HCT116 (cell line): Measurements from ENCODE around the gene ATP1A1. TPM values are rescaled to one million over a fixed set of nuclear protein-coding genes. Genes with fewer than 3 reads are reported as not detected.

Experiments used
- ATAC-seq: fragments of 200-7000 bp; cut with Tn5 transposase; 2 replicates; pipeline ENCODE4 v1.9.1; 2020; ENCODE audit warnings: mild to moderate bottlenecking, moderate library complexity
- BruUV-seq: library from RNA; stranded (reverse); fragments of 400-500 nt; replicated peaks from 2 replicates; lab custom pipeline; 2021; lab: Mats Ljungman, UMichigan
- CTCF ChIA-PET: fragments of 300-600 bp; sonication (Branson Sonifier 250); formaldehyde crosslinking; loops from one replicate; lab custom pipeline; 2021; ENCODE audit warnings: antibody characterized with exemption; lab: Charles Lee
- POLR2A ChIA-PET: fragments of 300-600, 350-600 bp; sonication (Branson Sonifier 250); formaldehyde crosslinking; loops from one replicate; lab custom pipeline; 2021; ENCODE audit warnings: antibody characterized with exemption; lab: Charles Lee
- RAD21 ChIA-PET, 2 experiments: fragments of 300-600 bp; sonication (Branson Sonifier 250); formaldehyde crosslinking; loops; one replicate each; lab custom pipeline; 2023; ENCODE audit warnings: low total read pairs in 2 of 2; ENCODE audit not compliant: uncharacterized antibody in 2 of 2, unreplicated experiment in 2 of 2, low non-redundant PET in 1 of 2; lab: Charles Lee
- DNase-seq: peaks from one replicate; pipeline ENCODE4 v3.0.0-alpha.2; 2010; ENCODE audit warnings: low read depth, low spot score
- H2AFZ ChIP-seq: fragments of 200-600 bp; shearing (Covaris generic), sonication (generic); 2 replicates; pipeline ENCODE4 v1.6.1; 2017; ENCODE audit warnings: low read depth, mixed run types, mixed read lengths, antibody characterized with exemption, low read length; ENCODE audit not compliant: poor library complexity, severe bottlenecking
- H3K27ac ChIP-seq: 2 replicates; pipeline ENCODE4 v1.5.1; 2012; ENCODE audit warnings: low read depth, low read length
- H3K27me3 ChIP-seq: fragments of 200-600 bp; sonication (generic); 2 replicates; pipeline ENCODE4 v1.6.1; 2016; ENCODE audit warnings: mixed run types, low read length, mixed read lengths; ENCODE audit not compliant: insufficient read depth
- H3K36me3 ChIP-seq, 2 experiments: fragments of 200-500 bp in 1 of 2; fragments of 200-600 bp in 1 of 2; sonication (Bioruptor generic) in 1 of 2; sonication (generic) in 1 of 2; 2 replicates each; pipeline versions ENCODE4 v1.5.1 to v1.6.1; 2014 to 2016; ENCODE audit warnings: low read length in 2 of 2, inconsistent platforms in 1 of 2, mixed read lengths in 1 of 2, mixed run types in 1 of 2; ENCODE audit not compliant: insufficient read depth in 2 of 2, control insufficient read depth in 1 of 2
- H3K4me1 ChIP-seq, 2 experiments: fragments of 200-600 bp in 1 of 2; sonication (generic) in 1 of 2; 2 replicates each; pipeline versions ENCODE4 v1.5.1 to v1.6.1; 2012 to 2017; ENCODE audit warnings: low read length in 2 of 2, inconsistent platforms in 1 of 2, mild to moderate bottlenecking in 1 of 2, mixed read lengths in 1 of 2, mixed run types in 1 of 2, moderate library complexity in 1 of 2; ENCODE audit not compliant: insufficient read depth in 2 of 2, control insufficient read depth in 1 of 2
- H3K4me2 ChIP-seq: fragments of 200-600 bp; sonication (generic); 2 replicates; pipeline ENCODE4 v1.6.1; 2017; ENCODE audit warnings: mixed run types, low read length, mixed read lengths
- H3K4me3 ChIP-seq, 2 experiments: fragments of 200-600 bp in 1 of 2; sonication (generic) in 1 of 2; replicated peaks in 1 of 2; 2 replicates each; pipeline ENCODE4 v1.5.1; 2011 to 2016; ENCODE audit warnings: low read length in 2 of 2, control low read depth in 1 of 2, low read depth in 1 of 2, mild to moderate bottlenecking in 1 of 2, mixed read lengths in 1 of 2, mixed run types in 1 of 2
- H3K79me2 ChIP-seq: fragments of 200-600 bp; sonication (generic); 2 replicates; pipeline ENCODE4 v1.6.1; 2017; ENCODE audit warnings: mild to moderate bottlenecking, mixed run types, low read length, moderate library complexity, mixed read lengths; ENCODE audit not compliant: insufficient read depth
- H3K9ac ChIP-seq: fragments of 200-600 bp; sonication (generic); 2 replicates; pipeline ENCODE4 v1.6.1; 2016; ENCODE audit warnings: low read length, mixed read lengths
- H3K9me2 ChIP-seq: fragments of 200-600 bp; sonication (generic), shearing (Covaris generic); 2 replicates; pipeline ENCODE4 v1.6.1; 2017; ENCODE audit warnings: mixed run types, mild to moderate bottlenecking, moderate library complexity; ENCODE audit not compliant: insufficient read depth
- H3K9me3 ChIP-seq, 2 experiments: fragments of 200-500 bp in 1 of 2; fragments of 200-600 bp in 1 of 2; sonication (Bioruptor generic) in 1 of 2; sonication (generic) in 1 of 2; 2 replicates each; pipeline ENCODE4 v1.6.1; 2014 to 2017; ENCODE audit warnings: low read length in 2 of 2, mixed read lengths in 2 of 2, inconsistent platforms in 1 of 2, low read depth in 1 of 2, mild to moderate bottlenecking in 1 of 2, mixed run types in 1 of 2, moderate library complexity in 1 of 2; ENCODE audit not compliant: control insufficient read depth in 1 of 2, insufficient read depth in 1 of 2
- H4K20me1 ChIP-seq: fragments of 200-600 bp; sonication (generic), shearing (Covaris generic); 2 replicates; pipeline ENCODE4 v1.6.1; 2017; ENCODE audit warnings: mixed run types, mild to moderate bottlenecking, moderate library complexity; ENCODE audit not compliant: insufficient read depth
- CEBPB ChIP-seq: IDR thresholded peaks from 2 replicates; pipeline ENCODE4 v1.6.1; 2012; ENCODE audit warnings: low read depth
- ELF1 ChIP-seq: IDR thresholded peaks from 2 replicates; pipeline ENCODE4 v1.6.1; 2012; ENCODE audit warnings: low read depth, borderline replicate concordance
- JUND ChIP-seq: IDR thresholded peaks from 2 replicates; pipeline ENCODE4 v1.6.1; 2012
- POLR2AphosphoS5 ChIP-seq: IDR thresholded peaks from 2 replicates; pipeline ENCODE4 v1.6.1; 2011; ENCODE audit warnings: mild to moderate bottlenecking, low read depth, low read length, moderate library complexity
- intact Hi-C: fragments of 100-400 bp; cut with micrococcal nuclease; formaldehyde crosslinking; loops from 2 replicates; pipeline ENCODE4 v1.10.0; 2022
- total RNA-seq: library from RNA; stranded (reverse); gene quantifications from one replicate; pipeline ENCODE4 v1.2.1, GENCODE V29; 2021; ENCODE audit not compliant: unreplicated experiment

ATP1A1 gene
- total RNA-seq, 1 experiment from 2014 or later, result 290 TPM

- TF ChIP-seq ELF1 (no peak), JUND (no peak), POLR2AphosphoS5 (peak; percentile 21; the same call in 1 of the 2 replicates)
- no peaks in the 10 kb centered on the region for H4K20me1 ChIP-seq
- H3K9me3 ChIP-seq, result no peaks in the 10 kb centered on the region
- RAD21 ChIA-PET, result no interaction called here
- peaks cover 0 to 8% of the 10 kb centered on the region in 2 experiments; a peak in 1 of 4 replicates for H3K4me1 ChIP-seq
- no peak overlapping the region for H3K27ac ChIP-seq
- no peaks in the 10 kb centered on the region for H3K79me2 ChIP-seq
- CTCF ChIA-PET, result no interaction called here
- no peaks in the 10 kb centered on the region for H3K9me2 ChIP-seq
- no peak overlapping the region for H3K4me2 ChIP-seq
- intact Hi-C loops, result no loop called here
- DNase-seq (no peak), ATAC-seq (no peak)
- no peaks in the 10 kb centered on the region for H3K27me3 ChIP-seq
- peaks cover 58 to 72% of the 10 kb centered on the region in 2 experiments; a peak in 3 of 4 replicates for H3K36me3 ChIP-seq
- H3K4me3 ChIP-seq, result no peak overlapping the region
- H2AFZ ChIP-seq, result no peak overlapping the region
- POLR2A ChIA-PET, result no interaction called here
- H3K9ac ChIP-seq, result no peak overlapping the region
- no TSS peak for BruUV-seq
Observed at GRCh38 chr1:116404699-116405098, 31.7 kb downstream of the ATP1A1 start.

DNA sequence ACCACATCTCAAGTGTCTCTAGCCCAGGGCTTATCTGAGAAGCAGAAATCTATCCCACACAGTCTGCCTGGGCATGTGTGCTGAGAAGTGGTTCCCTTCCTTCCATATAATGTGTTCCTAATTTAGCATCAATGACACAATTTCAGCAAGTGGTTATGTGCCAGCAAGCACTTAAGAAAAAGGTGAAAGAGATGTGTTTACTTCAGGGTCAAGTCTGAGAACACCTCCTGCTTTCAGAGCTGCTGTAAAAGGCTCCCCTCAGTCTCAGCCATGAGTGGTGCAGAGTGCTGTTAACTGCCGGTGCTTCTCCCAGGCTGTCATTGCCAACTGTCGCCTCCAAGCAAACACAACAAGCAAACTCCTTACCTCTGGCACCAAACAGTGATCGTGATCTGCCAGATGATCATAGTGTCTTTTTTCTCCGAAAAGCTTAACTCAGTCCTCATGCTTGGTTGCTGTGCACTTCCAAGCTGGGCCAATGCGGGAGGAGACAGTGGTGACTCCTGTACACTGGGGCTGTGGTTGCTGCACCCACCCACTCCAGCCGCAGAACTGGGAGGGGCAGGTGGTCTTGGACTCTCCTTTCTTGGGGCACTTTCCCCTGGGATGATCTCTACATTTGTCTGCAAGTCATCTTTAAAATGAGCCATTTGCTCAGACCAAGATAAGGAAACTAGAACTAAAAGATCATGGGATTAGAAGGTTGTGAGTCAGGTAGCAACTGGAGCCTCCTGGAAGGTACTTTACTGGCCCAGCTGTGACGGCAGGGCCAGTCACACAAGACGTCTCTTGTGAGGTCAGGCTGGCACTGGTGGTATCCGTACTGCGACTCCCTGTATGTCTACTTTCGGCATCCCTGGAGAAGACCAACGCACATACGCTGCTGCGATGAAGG is 32.4 kb downstream of the ATP1A1 start:
- CTCF ChIA-PET, result interaction anchor here (1.5 kb wide), 1 partner anchor 80 kb away, joined by 5 read pairs; no protein-coding TSS in a partner anchor

More for the DNA sequence above, 32.4 kb downstream of the ATP1A1 start:
- Histone ChIP-seq H3K9me2 (no peaks in the 10 kb centered on the region), H4K20me1 (no peaks in the 10 kb centered on the region), H3K4me3 (no peak overlapping the region), H3K36me3 (peaks cover 51 to 64% of the 10 kb centered on the region in 2 experiments; a peak in 3 of 4 replicates), H3K79me2 (no peaks in the 10 kb centered on the region), H2AFZ (no peak overlapping the region), H3K4me2 (no peak overlapping the region), H3K9me3 (no peaks in the 10 kb centered on the region), H3K27me3 (no peaks in the 10 kb centered on the region), H3K27ac (no peak overlapping the region), H3K4me1 (peaks cover 0 to 8% of the 10 kb centered on the region in 2 experiments; a peak in 1 of 4 replicates), H3K9ac (no peak overlapping the region)
- no peak for DNase-seq
- TF ChIP-seq CEBPB, result no peak
- intact Hi-C loops, result no loop called here
- no peak for ATAC-seq
- RAD21 ChIA-PET, result no interaction called here
- POLR2A ChIA-PET, result no interaction called here
- TSS peak; percentile 10 for BruUV-seq
